Suprapubic skin (tissue), 4 donors: ENCODE measurements around the gene JPH2. TPM values are rescaled to one million over a fixed set of nuclear protein-coding genes. Genes with fewer than 3 reads are reported as not detected.

ENCODE experiments used
- DNase-seq, 2 donors: peaks; one replicate each; pipeline ENCODE4 v3.0.0-alpha.2; 2019; ENCODE audit warnings: low spot score in 2 of 2
- H3K27ac ChIP-seq: fragments of 200-600 bp; sonication (generic); one replicate; pipeline ENCODE4 v1.5.1; 2019
- H3K27me3 ChIP-seq: fragments of 200-600 bp; sonication (generic); one replicate; pipeline ENCODE4 v1.5.1; 2019
- H3K36me3 ChIP-seq: fragments of 200-600 bp; sonication (generic); one replicate; pipeline ENCODE4 v1.5.1; 2019
- H3K4me1 ChIP-seq: fragments of 200-600 bp; sonication (generic); one replicate; pipeline ENCODE4 v1.5.1; 2019
- H3K4me3 ChIP-seq: fragments of 200-600 bp; sonication (generic); one replicate; pipeline ENCODE4 v1.5.1; 2019; ENCODE audit warnings: mild to moderate bottlenecking
- H3K9me3 ChIP-seq: fragments of 200-600 bp; sonication (generic); one replicate; pipeline ENCODE4 v1.5.1; 2019
- EP300 ChIP-seq: sonication (generic); formaldehyde crosslinking; IDR thresholded peaks from one replicate; pipeline ENCODE4 v1.6.1; 2017; ENCODE audit warnings: antibody characterized with exemption
- POLR2A ChIP-seq, 2 donors: fragments of 450-650 bp; IDR thresholded peaks; one replicate each; pipeline ENCODE4 v1.6.1; 2017; ENCODE audit warnings: antibody characterized with exemption in 2 of 2, mild to moderate bottlenecking in 2 of 2, moderate library complexity in 2 of 2
- POLR2AphosphoS5 ChIP-seq, 3 donors: sonication (generic); formaldehyde crosslinking; IDR thresholded peaks; one replicate each; pipeline ENCODE4 v1.6.1; 2017; ENCODE audit warnings: antibody characterized with exemption in 3 of 3
- WGBS: methylation state at CpG from one replicate; pipeline ENCODE4 v1.1.5; 2018; 5-methylcytosine and 5-hydroxymethylcytosine counted together
- total RNA-seq, 4 donors: library from RNA; depleted of rRNA; stranded (reverse); fragments of >200 nt; gene quantifications; one replicate each; pipeline ENCODE4 v1.1.0, GENCODE V29; 2016
- TF ChIP-seq, protein P1 (sequence below), 2 donors: fragments of 200-600 bp in 1 of 2; fragments of 450-650 bp in 1 of 2; sonication (generic) in 1 of 2; IDR thresholded peaks; one replicate each; pipeline ENCODE4 v1.5.1; 2016 to 2019; ENCODE audit warnings: antibody characterized with exemption in 2 of 2, mild to moderate bottlenecking in 1 of 2, moderate library complexity in 1 of 2

The JPH2 gene
- total RNA-seq, 4 donors from 2014 or later: 3.8 to 5.0 (median 4.5) TPM

DNA sequence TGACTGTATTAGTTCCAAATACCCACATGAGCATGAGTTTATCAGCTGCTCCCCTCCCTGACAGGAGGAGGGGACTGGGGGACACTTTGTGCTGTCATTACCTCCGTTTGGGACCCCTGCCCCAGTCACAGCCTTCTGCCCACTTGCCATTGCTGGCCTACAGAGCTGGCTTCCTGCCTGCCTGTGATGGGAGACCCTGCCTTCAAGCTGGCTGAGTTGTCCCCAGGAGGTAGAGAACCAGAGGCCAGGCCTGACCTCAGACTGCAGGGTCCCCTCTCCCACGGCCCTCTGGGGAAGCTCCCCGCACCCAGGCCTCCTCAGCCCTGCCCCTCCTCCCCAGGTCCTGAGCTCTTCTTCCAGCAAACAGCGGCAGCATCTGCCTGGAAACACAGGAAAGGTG lies 105.5 kb downstream of the JPH2 start:
- no peaks in the 10 kb centered on the region for H3K36me3 ChIP-seq

DNA sequence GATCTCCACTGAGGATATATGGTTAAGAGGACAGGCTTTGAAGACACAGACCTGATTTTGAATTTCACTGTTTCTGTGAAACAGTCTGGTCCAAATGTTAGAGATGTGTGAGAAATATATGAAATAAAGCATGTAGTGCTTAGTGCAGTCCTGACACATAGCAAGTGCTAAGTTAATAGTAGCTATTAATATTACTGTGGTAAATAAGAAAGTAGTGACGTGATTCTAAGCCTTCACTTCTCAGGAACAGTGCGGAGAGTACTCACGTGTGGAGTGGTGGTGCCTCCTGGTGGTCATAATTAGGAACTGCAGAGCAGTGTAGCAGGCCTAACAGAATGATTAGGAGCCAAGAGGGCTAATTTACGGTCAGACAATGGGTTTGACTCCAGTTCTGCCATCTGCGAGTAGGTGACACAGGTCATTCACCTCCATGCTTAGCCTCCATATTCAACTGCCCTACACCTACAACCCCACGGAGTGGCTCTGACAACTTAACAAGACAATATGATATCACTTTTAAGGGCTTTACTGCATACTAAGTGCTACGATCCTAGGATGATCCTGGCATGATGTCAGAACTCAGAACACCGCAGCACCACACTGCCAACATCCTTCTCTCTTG lies 106.2 kb downstream of the JPH2 start:
- TF ChIP-seq POLR2A (IDR thresholded peaks at IDR 0.05) (no peak), EP300 (no peak), POLR2AphosphoS5 (IDR thresholded peaks at IDR 0.05) (no peak)
- TF ChIP-seq, protein P1, sequence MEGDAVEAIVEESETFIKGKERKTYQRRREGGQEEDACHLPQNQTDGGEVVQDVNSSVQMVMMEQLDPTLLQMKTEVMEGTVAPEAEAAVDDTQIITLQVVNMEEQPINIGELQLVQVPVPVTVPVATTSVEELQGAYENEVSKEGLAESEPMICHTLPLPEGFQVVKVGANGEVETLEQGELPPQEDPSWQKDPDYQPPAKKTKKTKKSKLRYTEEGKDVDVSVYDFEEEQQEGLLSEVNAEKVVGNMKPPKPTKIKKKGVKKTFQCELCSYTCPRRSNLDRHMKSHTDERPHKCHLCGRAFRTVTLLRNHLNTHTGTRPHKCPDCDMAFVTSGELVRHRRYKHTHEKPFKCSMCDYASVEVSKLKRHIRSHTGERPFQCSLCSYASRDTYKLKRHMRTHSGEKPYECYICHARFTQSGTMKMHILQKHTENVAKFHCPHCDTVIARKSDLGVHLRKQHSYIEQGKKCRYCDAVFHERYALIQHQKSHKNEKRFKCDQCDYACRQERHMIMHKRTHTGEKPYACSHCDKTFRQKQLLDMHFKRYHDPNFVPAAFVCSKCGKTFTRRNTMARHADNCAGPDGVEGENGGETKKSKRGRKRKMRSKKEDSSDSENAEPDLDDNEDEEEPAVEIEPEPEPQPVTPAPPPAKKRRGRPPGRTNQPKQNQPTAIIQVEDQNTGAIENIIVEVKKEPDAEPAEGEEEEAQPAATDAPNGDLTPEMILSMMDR (IDR thresholded peaks at IDR 0.05): peak; percentile 96 to 99
- H3K9me3 ChIP-seq: no peaks in the 10 kb centered on the region
- 12% methylated on average over 8 of the region's 8 CpGs for WGBS
- no peak for DNase-seq
- no peak overlapping the region for H3K27ac ChIP-seq
- peaks cover 5% of the 10 kb centered on the region for H3K4me1 ChIP-seq
- no peaks in the 10 kb centered on the region for H3K36me3 ChIP-seq
- H3K27me3 ChIP-seq: no peaks in the 10 kb centered on the region
- H3K4me3 ChIP-seq: no peak overlapping the region

More for the DNA sequence above, 105.5 kb downstream of the JPH2 start:
- Histone ChIP-seq H3K27ac (no peak overlapping the region), H3K9me3 (no peaks in the 10 kb centered on the region), H3K4me1 (peaks cover 5% of the 10 kb centered on the region), H3K4me3 (no peak overlapping the region), H3K27me3 (peaks cover under 1% of the 10 kb centered on the region)
- DNase-seq: no peak
- WGBS: 65% methylated on average over 4 of the region's 4 CpGs
- TF ChIP-seq, protein P1 (IDR thresholded peaks at IDR 0.05): no peak
- TF ChIP-seq POLR2AphosphoS5 (IDR thresholded peaks at IDR 0.05) (no peak), EP300 (no peak), POLR2A (IDR thresholded peaks at IDR 0.05) (no peak)

DNA sequence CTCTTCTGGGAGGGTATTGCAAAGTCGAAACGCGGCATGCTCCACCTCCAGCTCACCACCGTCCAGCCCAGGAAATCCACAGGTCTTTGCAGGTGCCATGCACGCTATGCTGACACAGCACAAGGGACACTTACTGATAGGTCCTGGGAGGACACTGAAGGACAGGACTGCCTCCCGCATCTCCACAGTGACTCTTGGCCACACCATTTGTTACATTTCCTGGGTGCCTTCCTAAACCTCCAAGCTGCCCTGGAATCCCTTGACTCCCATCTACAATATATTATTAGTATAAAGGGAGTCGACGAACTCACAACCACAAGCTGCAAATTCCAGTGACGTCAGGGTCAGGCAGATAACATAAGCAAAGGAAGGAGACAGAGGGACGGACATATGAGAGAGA lies 106.9 kb downstream of the JPH2 start:
- DNase-seq: no peak
- H3K4me1 ChIP-seq: peaks cover 5% of the 10 kb centered on the region
- no peaks in the 10 kb centered on the region for H3K27me3 ChIP-seq
- H3K4me3 ChIP-seq: no peak overlapping the region
- TF ChIP-seq EP300 (no peak), POLR2AphosphoS5 (IDR thresholded peaks at IDR 0.05) (no peak), POLR2A (IDR thresholded peaks at IDR 0.05) (no peak)
- TF ChIP-seq, protein P1 (IDR thresholded peaks at IDR 0.05): no peak
- WGBS: 70% methylated on average over 10 of the region's 10 CpGs
- H3K36me3 ChIP-seq: no peaks in the 10 kb centered on the region
- no peak overlapping the region for H3K27ac ChIP-seq
- H3K9me3 ChIP-seq: no peaks in the 10 kb centered on the region

DNA sequence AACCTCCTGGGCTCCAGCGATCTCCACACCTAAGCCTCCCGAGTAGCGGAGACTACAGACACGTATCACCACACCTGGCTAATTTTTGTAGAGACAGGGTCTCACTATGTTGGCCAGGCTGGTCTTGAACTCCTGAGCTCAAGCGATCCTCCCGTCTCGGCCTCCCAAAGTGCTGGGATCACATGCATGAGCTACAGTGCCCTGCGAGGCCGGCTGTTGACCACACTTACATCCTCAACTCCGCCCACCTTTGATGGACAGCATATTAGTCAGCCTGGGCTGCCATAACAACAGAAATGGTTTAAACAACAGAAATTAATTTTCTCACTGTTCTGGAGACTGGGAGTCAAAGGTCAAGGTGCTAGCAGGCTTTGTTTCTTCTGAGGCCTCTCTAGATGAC lies 107.7 kb downstream of the JPH2 start:
- H3K27me3 ChIP-seq: no peaks in the 10 kb centered on the region
- WGBS: 95% methylated on average over 5 of the region's 10 CpGs
- H3K36me3 ChIP-seq: no peaks in the 10 kb centered on the region
- H3K27ac ChIP-seq: no peak overlapping the region
- H3K4me3 ChIP-seq: no peak overlapping the region
- H3K4me1 ChIP-seq: peaks cover 5% of the 10 kb centered on the region
- H3K9me3 ChIP-seq: no peaks in the 10 kb centered on the region
- no peak for TF ChIP-seq POLR2A (IDR thresholded peaks at IDR 0.05)
- TF ChIP-seq, protein P1 (IDR thresholded peaks at IDR 0.05): no peak
- no peak for TF ChIP-seq EP300
- no peak for TF ChIP-seq POLR2AphosphoS5 (IDR thresholded peaks at IDR 0.05)
- peak in 1 of 2 donors; percentile 58 for DNase-seq

DNA sequence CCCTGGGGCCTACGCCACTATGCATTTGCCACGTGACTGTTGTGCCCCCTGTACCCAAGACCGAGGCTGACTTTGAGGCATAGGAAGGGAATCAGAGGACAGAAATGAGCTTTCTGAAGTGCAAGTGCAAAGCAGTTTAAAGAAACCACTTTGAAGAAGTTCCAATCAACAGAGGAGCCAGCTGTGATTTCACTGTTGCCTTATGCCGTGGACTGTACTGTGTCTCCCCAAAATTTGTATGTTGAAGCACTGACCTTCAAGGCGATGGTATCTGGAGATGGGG lies 111.1 kb downstream of the JPH2 start:
- peaks cover 5% of the 10 kb centered on the region for H3K4me1 ChIP-seq
- H3K27me3 ChIP-seq: peaks cover 17% of the 10 kb centered on the region
- H3K4me3 ChIP-seq: no peak overlapping the region
- DNase-seq: no peak
- H3K27ac ChIP-seq: no peak overlapping the region
- TF ChIP-seq POLR2A (IDR thresholded peaks at IDR 0.05): no peak
- WGBS: 98% methylated on average over 5 of the region's 5 CpGs
- no peaks in the 10 kb centered on the region for H3K9me3 ChIP-seq
- no peaks in the 10 kb centered on the region for H3K36me3 ChIP-seq
